CD4-positive, alpha-beta T cell treated with Interleukin-21 for 1 hour (primary cell): ENCODE results near the gene SPOPL.
A peak's percentile ranks its signal among the peaks of the same experiment; 100 is the strongest.
"Not testable (repeated sequence)": the region's sequence is repeated elsewhere in the genome, so short reads cannot be mapped to it uniquely, and the experiment has no call there.

Experiments
- DNase-seq: peaks from one replicate; pipeline ENCODE4 v3.0.0-alpha.2; 2020

SPOPL gene

GRCh38 chr2:138495384-138495783, 6.2 kb upstream of the SPOPL start:
- no peak for DNase-seq

GRCh38 chr2:138496096-138496651, 5.4 kb upstream of the SPOPL start:
- no peak for DNase-seq

- no peak for DNase-seq
These were observed 4.3 kb upstream of the SPOPL start for GRCh38 chr2:138497294-138497693.

- no peak for DNase-seq
These were observed 1.9 kb upstream of the SPOPL start for GRCh38 chr2:138499684-138500083.

GRCh38 chr2:138500592-138501424, 762 bp upstream of the SPOPL start:
- DNase-seq, result no peak

GRCh38 chr2:138502255-138503086, 901 bp downstream of the SPOPL start:
- DNase-seq, result peak; percentile 7

GRCh38 chr2:138503087-138503442, 1.5 kb downstream of the SPOPL start:
- peak; percentile 40 for DNase-seq

GRCh38 chr2:138503652-138504051, 2.1 kb downstream of the SPOPL start:
- DNase-seq, result no peak

GRCh38 chr2:138504092-138504491, 2.5 kb downstream of the SPOPL start:
- no peak for DNase-seq

- DNase-seq, result peak; percentile 26
These were observed 3.1 kb downstream of the SPOPL start for GRCh38 chr2:138504546-138505235.

- DNase-seq, result no peak
These were observed 5.7 kb downstream of the SPOPL start for GRCh38 chr2:138507267-138507666.

GRCh38 chr2:138510319-138510718, 8.7 kb downstream of the SPOPL start:
- no peak for DNase-seq

GRCh38 chr2:138512672-138513071, 11.1 kb downstream of the SPOPL start:
- no peak for DNase-seq

GRCh38 chr2:138514173-138514572, 12.6 kb downstream of the SPOPL start:
- DNase-seq, result no peak

- DNase-seq, result no peak
These were observed 13.5 kb downstream of the SPOPL start for GRCh38 chr2:138515092-138515491.

- peak; percentile 24 for DNase-seq
These were observed 14.6 kb downstream of the SPOPL start for GRCh38 chr2:138516030-138516704.

- DNase-seq, result no peak
These were observed 17.3 kb downstream of the SPOPL start for GRCh38 chr2:138518860-138519259.

- no peak for DNase-seq
These were observed 20.3 kb downstream of the SPOPL start for GRCh38 chr2:138521821-138522220.

GRCh38 chr2:138522556-138522955, 21.0 kb downstream of the SPOPL start:
- DNase-seq, result no peak

- DNase-seq, result not testable (repeated sequence)
These were observed 21.6 kb downstream of the SPOPL start for GRCh38 chr2:138523018-138523672.

GRCh38 chr2:138523673-138524042, 22.1 kb downstream of the SPOPL start:
- not testable (repeated sequence) for DNase-seq

GRCh38 chr2:138524353-138524752, 22.8 kb downstream of the SPOPL start:
- DNase-seq, result not testable (repeated sequence)
